RCC 7860 (cell line): ENCODE measurements around the gene CCDC136.

Experiments
- DNase-seq: peaks from one replicate; pipeline ENCODE4 v3.0.0-alpha.2; 2015; ENCODE audit warnings: low spot score
- FAIRE-seq: peaks from 2 replicates; lab custom pipeline; 2012; peaks lifted over from hg19 to GRCh38; lab: Jason Lieb, UNC

The CCDC136 gene

DNA sequence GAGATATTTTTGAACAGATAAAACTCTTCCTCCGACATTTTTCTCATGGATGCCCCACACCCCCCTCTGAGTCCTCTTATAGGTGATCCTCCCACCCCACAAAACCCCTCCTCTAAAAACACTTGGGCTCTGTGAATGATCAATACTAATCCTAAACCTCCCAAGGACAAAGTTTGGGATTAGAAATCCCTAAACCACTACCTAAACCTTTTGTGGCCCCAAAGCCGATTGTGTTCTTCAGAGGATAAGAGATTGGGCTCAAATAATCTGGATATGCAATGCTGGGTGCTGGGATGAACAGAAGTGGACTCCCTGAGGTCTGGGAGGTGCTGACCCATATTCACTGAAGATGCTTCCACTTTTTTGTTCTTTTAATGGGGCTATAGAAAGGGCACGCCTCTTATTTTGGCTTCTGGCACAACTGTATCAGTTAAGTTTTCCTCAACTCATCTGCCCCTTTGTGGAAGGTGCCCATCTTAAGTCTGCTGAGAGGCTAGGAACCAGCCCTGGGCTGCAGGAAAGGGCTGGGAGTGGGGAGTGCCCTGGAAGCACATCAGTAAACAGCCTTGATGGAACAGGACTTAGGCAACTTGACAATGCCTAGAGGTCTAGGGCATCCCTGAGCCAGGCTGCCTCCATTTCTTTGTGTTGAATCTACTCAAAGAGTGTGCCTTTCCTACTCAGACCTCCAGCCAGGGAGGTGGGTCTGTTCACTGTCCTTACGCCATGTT lies 15.9 kb upstream of the CCDC136 start, which contains the start of gene OPN1SW:
TSS of gene OPN1SW (minus strand) at position 51 of the 731 bp plus-strand sequence. CDS start at position 38, 13 bp downstream.
- FAIRE-seq (no peak), DNase-seq (no peak)

DNA sequence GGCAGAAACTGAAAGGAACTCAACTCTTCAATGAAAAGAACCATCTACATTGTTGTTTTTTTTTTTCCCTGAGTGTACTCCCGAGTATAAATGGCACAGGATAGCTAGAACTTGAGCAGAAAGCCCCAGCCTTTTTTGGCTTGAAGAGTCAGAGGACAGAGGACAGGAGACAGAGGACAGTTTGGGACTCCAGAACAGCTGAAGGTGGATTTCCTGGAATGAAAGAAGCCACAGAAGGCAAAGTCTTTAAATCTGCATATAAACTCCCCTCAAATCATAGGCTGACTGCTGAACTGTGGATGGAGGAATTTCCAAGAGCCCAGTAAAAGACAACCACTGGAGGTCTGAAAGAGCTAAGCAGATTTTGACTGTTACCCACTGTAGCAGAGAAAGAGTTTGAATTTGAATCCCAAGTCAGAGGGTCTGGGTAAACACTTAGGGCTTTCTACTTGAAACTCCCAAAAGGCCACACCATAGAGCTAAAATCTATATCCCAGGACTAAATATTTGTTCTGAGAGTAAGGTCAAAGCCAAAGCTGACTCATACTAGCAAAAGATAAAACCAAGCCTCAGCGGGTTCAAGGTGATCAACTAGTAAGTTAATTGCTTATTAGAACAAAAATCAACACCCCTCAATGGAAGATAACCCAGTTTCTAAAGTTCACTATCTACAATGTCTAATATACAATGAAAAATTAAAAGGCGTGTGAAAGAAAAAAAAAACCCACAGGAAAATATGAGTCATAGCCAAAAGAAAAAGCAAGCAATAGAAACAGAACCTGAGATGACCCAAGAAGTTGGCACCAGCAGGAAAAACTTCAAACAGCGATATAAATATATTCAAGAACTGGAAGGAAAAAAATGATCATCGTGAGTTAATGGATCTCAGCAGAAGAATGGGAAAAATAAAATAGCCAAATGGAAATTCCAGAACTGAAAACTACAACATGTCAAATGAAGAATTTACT lies 14.3 kb upstream of the CCDC136 start:
- FAIRE-seq: peak; percentile 30
- no peak for DNase-seq

DNA sequence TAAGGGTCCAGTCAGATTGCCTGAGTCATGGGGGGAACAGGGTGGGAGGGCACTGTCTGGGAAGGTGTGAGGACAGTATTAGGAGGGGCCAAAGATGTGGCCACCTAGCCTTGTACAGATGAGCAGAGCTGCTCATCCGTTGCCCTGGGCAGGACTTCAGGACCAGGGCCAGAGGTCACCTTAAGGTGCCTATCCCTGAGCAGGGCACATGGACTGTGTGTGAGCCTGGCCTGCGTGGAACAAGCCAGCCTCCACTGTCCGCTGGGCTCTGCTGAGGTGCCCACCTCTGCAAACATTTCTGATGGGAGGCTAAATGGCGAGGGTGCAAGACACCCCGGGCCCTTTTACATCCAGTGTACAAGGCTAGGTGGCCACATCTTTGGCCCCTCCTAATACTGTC lies 12.8 kb upstream of the CCDC136 start:
- DNase-seq: no peak
- FAIRE-seq: no peak

DNA sequence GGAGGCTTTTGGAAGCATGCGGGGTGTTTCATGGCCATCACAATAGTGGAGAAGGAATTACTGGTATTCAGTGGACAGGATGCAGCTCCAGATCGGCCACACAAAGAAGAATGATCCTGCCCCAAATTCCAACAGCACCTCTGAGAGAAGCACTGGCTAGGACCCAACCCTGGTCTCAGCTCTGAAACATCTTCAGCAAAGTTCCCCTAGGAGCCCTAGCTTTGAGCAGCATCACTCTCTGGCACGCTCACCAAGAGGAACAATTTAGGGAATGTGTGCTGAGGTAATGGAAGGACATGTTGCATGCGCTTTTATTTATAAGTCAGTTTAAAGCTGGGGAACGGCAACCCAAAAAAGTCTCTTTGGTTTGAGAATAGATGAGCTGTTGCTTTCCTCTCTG lies 10.6 kb upstream of the CCDC136 start:
- no peak for FAIRE-seq
- no peak for DNase-seq

DNA sequence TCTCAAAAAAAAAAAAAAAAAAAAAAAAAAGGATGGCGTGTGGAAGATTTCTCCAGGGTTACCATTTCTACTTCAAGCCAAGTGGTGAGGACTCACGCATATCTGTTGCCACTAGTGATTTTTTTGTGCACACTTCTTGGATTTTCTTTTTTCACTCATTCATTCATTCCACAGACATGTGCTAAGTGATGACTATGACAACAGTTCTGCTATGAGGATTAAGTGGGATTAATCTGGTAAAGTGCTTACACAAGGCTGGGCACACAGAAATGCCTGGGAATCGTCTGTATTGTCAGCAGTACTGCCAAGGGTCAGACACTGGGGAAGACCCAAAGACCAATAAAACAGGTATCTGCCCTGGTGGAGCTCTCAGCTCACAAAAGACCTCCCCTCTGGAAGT lies 9.9 kb upstream of the CCDC136 start:
- no peak for DNase-seq

DNA sequence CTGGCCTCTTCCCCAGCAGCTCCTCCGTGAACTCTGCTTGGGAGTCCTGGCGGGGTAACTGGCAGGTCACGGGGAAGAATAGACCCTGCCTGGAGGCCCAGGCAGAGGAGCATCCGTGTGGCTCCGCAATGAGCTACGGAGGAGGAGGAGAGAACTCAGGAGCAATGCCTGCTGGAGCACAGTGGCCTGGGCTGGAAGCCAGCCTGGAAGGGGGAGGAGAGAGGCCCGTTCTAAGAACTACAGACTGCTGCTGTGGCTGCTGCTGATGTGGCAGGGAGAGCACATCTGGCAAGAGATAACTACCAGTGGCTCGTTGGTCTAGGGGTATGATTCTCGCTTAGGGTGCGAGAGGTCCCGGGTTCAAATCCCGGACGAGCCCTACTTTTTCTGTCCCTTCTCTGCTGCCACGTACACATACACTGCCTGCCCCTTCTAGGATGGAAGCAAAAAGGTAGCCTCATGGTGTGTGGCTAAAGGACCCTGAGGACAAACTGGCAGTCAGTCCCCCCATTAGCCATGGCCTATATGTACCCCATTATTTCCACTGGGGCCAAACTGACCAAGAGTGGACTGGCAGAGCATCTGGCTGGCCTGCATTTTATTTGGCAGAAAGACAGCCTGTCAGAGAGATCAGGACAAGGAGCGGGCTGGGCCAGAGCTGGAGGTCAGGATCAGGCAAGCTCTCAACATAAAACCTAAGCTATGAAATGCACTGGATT lies 8.5 kb upstream of the CCDC136 start:
- no peak for FAIRE-seq
- peak; percentile 71 for DNase-seq

More for the DNA sequence above, 9.9 kb upstream of the CCDC136 start:
- FAIRE-seq: no peak

DNA sequence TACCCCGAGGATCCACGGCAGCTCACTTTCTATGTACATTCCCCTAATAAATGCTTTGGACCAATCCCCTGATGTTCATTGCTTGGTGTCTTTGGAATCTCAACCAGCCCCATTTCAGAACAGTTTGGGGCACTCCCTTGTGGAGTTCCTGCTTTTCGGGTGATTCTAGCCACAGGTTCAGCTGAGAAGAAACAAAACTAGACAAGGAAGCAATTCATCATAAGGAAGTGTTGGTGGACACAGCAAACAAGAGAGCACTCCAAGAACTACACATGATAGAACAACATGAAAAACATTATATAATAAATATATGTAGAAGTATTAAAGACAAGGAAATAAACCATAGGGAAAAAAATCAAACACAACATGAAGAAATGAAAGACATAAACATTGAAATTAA lies 6.0 kb upstream of the CCDC136 start:
- no peak for FAIRE-seq
- no peak for DNase-seq

DNA sequence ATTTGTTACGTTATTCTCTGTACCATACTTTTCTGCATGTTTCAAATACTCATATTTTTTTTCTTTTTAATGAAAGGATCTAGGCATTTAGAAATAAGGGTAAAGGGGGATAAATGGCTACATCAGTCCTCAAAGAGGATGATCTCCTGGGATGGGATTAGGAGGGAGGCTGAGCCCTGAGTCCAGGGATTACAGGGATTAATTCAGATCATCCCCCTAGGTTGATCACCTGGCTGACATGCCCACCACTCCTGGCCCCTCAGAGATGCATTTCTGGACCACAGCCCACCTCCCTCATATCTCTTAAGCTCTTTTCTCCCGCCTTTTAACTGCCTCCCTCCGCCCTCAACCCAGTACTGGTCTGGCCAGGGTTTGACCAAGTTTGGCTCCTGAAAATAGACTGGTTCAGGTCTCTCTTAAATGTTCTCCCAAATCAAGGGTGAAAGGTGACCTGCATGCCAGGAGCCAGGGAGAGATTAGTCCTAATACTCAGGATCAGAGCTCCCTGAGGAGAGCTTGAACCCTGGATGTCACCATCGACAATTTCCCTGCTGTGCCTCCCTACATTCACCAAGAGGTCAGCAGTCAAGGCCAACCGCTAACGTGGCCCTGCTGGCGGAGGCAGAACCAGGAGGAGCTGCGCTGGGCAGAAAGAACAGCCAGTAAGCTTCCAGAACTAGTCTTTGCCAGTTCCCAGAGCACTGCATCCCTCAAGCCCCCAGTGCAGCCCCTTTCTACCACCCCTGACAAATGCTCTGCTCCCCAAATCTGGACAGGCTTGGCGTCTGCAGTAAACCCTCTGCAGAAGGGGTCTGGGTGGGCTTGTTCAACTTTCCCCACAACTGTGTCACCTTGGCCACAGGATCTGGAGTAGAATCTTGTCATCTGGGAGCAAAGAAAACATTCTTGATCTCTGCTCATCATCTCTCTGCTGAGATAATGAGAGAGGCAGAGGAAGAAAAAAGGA lies 3.0 kb upstream of the CCDC136 start:
- DNase-seq (no peak), FAIRE-seq (no peak)

DNA sequence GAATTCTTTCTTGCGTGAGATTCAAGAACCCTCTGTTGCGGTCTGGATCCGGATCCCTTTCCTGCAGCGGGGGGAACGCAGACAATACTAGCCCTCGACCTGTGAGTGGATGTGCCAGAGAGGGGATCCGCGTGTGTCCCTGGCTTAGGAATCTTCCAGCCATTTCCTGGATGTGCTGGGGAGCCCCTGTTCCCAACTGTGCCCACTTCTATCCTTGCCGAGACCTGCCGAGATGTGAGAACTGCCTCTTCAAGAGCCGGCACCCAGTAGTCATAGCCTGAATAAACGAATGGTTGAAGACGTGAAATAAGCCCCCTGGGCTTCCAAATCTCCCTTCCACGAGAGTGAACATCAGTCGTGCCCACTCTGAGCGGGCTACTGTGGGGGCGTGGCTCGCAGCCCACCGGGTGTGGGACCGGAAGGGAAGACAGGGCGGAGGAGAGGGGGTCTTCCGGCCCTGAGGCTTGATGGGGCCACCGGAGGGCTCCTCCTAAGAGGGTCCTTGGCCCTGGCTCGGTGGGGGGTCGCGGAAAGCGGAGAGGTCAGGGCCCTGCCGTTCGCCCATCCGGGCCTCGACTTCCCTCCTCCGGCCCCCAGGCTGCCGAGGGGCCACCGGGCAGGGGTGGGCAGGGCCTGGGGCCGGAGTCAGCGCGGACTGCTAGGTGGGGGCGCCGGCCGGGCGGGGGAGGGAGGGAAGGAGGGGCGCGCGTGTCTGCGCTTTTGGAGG lies 1.3 kb upstream of the CCDC136 start:
- DNase-seq: no peak

DNA sequence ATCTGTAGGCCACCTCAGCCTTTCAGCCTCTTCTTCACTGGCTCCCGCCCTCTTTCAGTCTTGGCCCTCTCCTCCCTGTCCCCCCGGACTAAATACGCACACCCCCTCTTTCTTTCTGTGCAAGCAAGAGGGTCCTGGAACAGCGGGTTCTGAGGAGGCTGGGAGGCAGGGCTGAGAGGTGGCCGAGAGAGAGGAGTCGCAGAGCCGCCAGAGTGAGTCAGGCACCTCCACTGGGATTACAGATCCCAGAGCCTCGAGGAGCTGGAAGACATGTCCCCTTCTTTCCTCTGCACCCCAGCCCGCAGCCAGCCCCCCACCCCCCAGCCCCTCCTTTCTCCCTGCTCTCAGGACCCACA lies 182 bp downstream of the CCDC136 start:
- FAIRE-seq (no peak), DNase-seq (no peak)

More for the DNA sequence above, 1.3 kb upstream of the CCDC136 start:
- no peak for FAIRE-seq

DNA sequence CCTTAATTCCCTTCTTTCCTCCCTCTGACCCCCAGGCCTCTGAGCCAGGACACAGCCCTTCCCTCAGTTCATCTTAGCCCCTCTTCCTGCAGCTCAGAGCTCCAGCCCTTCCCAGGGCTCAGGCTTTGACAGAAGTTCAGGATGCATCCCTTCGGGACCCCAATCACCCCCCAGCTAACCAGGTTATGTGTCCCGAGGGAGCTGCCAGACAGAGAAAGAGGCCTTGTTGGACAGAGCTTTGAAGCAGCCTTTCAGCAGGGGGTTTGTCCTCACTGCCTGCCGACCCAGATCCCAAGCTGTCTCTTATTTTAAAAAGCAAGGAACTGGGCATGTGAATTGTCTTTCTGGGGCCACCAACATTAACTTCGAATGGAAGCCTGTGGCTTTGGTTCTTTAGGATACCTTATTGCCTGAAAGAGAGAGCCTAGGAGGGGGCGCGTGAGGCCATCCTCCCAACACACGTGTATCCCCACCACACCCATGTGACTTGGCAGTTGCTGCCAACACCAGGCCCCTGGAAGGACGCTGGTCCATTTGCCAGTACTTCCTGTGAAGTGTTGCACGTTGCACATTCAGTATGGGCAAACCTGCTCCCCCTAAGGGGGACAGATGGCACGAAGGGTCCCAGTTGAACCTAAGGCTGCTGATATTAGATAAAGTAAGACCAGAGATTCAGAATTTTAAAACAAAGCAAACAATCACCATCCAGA lies 858 bp downstream of the CCDC136 start:
- DNase-seq: no peak

DNA sequence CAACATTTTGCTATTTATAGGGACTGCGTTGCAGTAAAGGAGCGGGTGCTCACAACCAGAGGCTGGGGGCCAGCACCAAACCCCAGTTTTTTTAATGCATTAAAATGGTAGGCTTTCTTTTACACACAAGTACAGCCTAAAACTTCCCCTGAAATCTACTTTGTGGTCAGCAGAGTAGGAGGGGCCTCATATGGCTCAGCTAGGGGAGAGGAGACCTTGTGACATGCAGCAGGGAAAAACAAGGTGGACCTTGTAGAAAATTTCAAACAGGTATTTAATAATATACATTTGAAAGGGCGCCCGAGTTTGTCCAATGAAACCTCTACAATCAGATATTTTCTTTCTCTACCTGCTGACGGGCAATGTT lies 1.4 kb downstream of the CCDC136 start:
- DNase-seq: no peak
- no peak for FAIRE-seq

More for the DNA sequence above, 858 bp downstream of the CCDC136 start:
- no peak for FAIRE-seq

DNA sequence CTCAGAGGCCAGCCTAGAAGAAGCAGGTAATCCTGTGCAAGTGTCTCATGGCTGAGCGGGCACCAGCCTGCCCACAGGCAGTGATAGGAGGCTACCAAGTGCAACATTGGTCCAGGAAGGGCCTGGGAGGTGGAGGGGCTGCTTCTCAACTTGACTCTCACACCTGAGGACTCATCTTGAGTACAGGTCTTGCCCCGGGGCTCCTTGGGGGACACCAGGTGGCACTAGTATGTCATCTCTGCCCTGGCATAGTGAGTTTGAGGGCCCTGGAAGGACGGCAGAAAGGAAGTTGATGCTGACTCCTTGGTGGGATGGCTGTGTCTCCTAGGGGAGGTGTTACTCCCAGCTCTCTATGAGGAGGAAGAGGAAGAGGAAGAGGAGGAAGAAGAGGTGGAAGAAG lies 2.3 kb downstream of the CCDC136 start:
- no peak for DNase-seq
- no peak for FAIRE-seq

DNA sequence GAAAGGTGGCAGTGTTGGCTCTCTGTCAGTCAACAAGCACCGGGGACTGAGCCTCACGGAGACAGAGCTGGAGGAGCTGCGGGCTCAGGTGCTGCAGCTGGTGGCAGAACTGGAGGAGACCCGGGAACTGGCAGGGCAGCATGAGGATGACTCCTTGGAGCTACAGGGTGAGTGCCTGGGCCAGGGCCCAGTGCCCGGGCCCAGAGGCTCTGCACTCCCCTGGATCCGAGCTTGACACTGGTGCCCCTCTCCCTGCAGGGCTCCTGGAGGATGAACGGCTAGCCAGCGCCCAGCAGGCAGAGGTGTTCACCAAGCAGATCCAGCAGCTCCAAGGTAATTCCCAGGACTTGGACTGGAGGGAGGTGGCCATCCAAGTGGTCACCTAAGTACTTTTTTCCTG lies 2.7 kb downstream of the CCDC136 start:
- DNase-seq (no peak), FAIRE-seq (no peak)

DNA sequence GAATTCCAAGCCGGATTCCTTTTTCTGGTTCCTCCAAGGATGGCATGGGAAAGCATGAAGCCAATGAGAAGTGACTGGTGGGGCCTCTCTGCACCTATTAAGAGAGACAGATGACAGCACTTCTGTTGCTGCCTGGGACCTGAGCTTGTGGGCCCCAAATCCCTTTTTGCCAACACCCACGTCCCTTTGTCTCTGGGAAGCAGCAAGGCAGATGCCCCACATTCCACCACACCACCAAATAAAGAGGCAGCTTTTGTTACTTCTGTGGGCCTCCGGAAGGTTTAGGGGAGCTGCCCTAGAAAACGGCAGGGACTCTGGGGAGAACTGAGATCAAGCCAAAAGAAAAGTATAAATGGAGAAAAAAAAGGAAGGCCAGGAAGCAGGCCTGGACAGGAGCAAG lies 3.4 kb downstream of the CCDC136 start:
- DNase-seq (no peak), FAIRE-seq (no peak)

DNA sequence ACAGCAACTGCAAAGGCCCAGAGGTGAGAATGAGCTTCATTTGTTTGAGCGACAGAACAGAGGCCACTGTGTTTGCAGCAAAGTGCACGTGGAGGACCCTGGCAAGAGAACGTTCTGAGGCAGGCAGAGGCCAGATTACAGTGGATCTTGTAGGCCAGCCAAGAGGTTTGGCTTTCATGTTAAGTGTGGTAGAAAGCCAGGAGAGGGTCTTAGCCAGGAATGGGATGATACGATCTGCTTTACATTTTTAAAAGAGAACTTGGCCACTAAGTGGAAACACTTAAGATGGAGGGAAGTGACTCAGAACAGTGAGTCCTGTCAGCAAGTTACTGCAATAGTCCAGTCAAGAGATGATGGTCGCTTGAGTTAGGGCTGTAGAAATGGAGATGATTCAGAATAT lies 4.6 kb downstream of the CCDC136 start:
- FAIRE-seq (no peak), DNase-seq (no peak)

DNA sequence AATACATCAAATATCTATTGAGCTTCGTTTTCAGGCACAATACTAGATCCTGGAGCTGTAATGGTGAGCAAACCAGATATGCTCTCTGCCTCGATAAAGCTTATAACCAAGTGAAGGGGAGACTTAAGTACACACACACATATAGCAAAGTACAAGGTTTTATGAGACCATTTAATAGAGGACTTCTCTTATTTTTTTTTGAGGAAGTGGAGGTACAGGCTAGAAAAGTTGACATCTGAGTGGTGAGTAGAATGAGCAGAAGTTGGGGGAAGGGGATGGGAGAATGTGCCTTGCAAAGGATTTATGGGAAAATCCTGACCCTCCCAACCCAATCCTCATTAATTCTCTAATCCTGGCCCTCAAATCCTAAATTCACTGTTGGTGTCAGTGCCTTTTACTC lies 7.7 kb downstream of the CCDC136 start:
- DNase-seq (no peak), FAIRE-seq (no peak)

DNA sequence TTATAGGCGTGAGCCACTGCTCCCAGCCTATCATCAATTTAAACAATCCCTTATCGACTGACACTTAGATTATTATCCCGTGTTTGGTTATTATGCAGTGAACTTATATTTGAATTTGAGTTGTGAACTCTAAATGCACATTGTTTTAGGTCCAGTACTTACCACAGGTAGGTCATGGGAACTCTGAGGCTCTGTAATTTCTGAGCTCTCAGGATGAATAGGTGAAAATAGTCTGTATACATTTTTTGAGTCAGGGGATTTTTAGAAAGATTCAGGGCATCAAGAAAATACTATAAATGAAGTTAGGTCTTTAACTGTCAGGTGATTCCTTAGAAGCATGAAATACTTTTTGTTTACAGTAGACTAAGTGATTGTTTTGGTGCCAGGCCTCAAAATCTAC lies 8.8 kb downstream of the CCDC136 start:
- FAIRE-seq (no peak), DNase-seq (no peak)

DNA sequence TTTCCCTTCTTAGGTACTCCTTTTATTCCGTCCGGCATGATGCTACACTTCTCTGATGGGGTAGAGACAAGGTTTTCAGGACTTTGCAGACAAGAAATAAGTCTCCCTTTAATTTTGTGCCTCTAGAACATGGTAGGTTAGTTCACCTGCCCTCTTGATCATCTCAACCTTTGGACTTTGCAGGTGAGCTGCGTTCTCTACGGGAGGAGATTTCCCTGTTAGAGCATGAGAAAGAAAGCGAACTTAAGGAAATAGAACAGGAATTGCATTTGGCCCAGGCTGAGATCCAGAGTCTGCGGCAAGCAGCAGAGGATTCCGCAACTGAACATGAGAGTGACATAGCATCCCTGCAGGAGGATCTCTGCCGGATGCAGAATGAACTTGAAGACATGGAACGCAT lies 9.2 kb downstream of the CCDC136 start:
- FAIRE-seq: no peak
- DNase-seq: no peak
